NCI-H82 (cell line): Measurements from ENCODE around the gene NPAS1.

Source experiments
- DNase-seq: peaks from one replicate; lab custom pipeline; 2025; lab: John Stamatoyannopoulos, UW

The NPAS1 gene

GRCh38 chr19:47020132-47020805 lies 632 bp downstream of the NPAS1 start:
- DNase-seq: no peak

- DNase-seq: peak; percentile 62
Observed at GRCh38 chr19:47020992-47021496, 1.4 kb downstream of the NPAS1 start.

DNA sequence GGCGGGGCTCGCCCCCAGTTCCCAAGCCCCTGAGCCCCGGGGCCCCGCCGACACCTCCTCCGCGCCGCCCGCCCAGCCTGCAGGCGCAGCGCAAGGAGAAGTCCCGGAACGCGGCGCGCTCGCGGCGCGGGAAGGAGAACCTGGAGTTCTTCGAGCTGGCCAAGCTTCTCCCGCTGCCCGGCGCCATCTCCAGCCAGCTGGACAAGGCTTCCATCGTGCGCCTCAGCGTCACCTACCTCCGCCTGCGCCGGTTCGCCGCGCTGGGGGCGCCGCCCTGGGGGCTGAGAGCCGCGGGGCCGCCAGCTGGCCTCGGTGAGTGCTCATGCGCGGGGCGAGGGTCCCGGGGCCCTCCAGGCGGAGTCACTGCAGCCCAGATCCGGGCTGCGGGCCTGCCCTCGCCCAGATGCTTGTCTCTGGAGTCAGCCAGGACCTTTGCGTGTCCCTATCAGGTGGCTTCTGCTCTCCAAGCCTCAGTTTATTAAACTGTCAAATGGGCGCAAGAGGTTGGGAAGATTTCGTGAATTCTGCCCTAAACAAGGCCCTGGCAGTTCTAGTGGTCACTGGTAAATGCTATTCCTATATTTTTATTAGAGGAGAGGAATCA lies 2.0 kb downstream of the NPAS1 start:
- DNase-seq: no peak

- DNase-seq: peak; percentile 66
Observed at GRCh38 chr19:47022140-47022536, 2.5 kb downstream of the NPAS1 start.

GRCh38 chr19:47022541-47023447 lies 3.2 kb downstream of the NPAS1 start:
- DNase-seq: peak; percentile 95

- peak; percentile 93 for DNase-seq
Observed at GRCh38 chr19:47023448-47023794, 3.8 kb downstream of the NPAS1 start.

- DNase-seq: no peak
Observed at GRCh38 chr19:47024502-47024901, 4.9 kb downstream of the NPAS1 start.

DNA sequence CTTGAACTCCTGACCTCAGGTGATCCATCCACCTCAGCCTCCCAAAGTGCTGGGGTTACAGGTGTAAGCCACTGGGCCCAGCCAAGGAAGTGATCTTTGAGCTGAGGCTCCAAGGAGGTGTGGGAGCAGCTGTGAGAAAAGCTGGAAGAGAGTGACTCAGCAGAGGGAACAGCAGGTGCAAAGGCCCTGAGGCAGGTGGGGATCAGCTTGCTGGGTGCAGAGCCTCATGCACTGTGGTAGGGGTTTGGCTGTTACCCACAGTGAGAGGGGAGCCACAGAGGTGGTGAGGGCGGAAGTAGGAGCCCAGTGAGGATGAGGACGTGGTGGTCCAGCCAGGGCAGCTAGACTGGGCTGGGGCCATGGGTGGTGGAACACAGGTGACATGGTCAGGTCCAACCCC lies 6.5 kb downstream of the NPAS1 start:
- DNase-seq: no peak

GRCh38 chr19:47026889-47027288 lies 7.3 kb downstream of the NPAS1 start:
- DNase-seq: no peak

GRCh38 chr19:47027586-47028088 lies 8.0 kb downstream of the NPAS1 start:
- DNase-seq: no peak

GRCh38 chr19:47028195-47028601 lies 8.6 kb downstream of the NPAS1 start:
- DNase-seq: peak; percentile 95

- DNase-seq: peak; percentile 72
Observed at GRCh38 chr19:47032171-47032811, 12.7 kb downstream of the NPAS1 start.

- DNase-seq: peak; percentile 93
Observed at GRCh38 chr19:47035127-47036096, 15.8 kb downstream of the NPAS1 start.

- DNase-seq: peak; percentile 96
Observed at GRCh38 chr19:47036097-47036651, 16.5 kb downstream of the NPAS1 start.

DNA sequence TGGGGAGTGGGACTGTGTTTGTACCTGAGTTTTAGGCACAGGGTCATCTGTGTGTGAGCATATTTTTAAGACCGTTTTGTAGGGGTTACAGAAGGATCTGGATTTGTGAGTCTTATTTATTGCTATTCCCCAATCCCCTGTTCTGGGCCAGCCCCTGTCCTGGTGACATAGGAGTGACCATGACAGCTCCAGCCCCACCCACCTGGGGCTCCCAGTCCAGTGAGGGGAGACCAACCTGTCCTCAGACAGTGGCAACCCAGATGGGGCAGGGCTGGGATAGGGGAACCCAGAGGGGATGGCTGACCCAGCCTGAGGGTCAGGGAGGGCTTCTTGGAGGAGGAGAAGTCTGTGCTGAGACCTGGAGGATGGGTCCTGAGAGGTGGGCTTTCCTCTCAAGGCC lies 18.1 kb downstream of the NPAS1 start:
- no peak for DNase-seq

- DNase-seq: no peak
Observed at GRCh38 chr19:47039239-47039874, 19.7 kb downstream of the NPAS1 start.

- DNase-seq: no peak
Observed at GRCh38 chr19:47040869-47041268, 21.2 kb downstream of the NPAS1 start.

- no peak for DNase-seq
Observed at GRCh38 chr19:47044946-47045866, 25.6 kb downstream of the NPAS1 start.
